ENCODE data around the gene TUBB2B. TPM values are rescaled to one million over a fixed set of nuclear protein-coding genes. Genes with fewer than 3 reads are reported as not detected.

TUBB2B gene
- total RNA-seq, 4 donors from 2014 or later = 9.2 to 19.3 (median 13.2) TPM

GRCh38 chr6:3222506-3223038 is 4.9 kb downstream of the TUBB2B start:
- WGBS = 60% methylated on average over 1 of the region's 4 CpGs
- no peaks in the 10 kb centered on the region for H3K36me3 ChIP-seq
- H3K4me1 ChIP-seq = peaks cover 11% of the 10 kb centered on the region
- H3K27me3 ChIP-seq = peaks cover 15% of the 10 kb centered on the region
- DNase-seq (ENCODE audit: low spot score in 2 of 2) = no peak
- TF ChIP-seq CTCF (IDR thresholded peaks at IDR 0.05) = no peak
- no peak for TF ChIP-seq POLR2A (IDR thresholded peaks at IDR 0.05)
- no peak for TF ChIP-seq POLR2AphosphoS5 (IDR thresholded peaks at IDR 0.05)
- no peak for TF ChIP-seq EP300 (IDR thresholded peaks at IDR 0.05)
- H3K9me3 ChIP-seq = no peaks in the 10 kb centered on the region
- no peak overlapping the region for H3K27ac ChIP-seq
- H3K4me3 ChIP-seq = no peak overlapping the region

DNA sequence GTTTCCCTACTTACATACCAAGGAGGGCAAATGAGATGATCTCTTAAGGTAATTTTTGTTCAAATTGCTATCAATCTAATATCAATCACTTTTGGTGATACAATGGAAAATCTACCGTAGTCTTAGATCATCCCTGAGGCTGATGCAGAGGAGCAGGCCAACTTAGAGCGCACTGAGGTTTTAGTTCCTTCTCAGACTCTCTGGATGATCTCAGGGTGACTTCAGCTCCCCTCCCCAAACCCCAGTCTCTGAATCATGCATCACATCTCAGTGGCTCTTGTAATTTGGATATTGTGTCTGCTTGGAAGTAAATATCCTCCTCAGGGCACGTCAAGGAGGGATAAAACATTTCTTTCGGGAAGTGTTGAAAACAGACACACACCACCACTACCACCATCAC is 5.9 kb downstream of the TUBB2B start:
- Histone ChIP-seq H3K4me1 (peaks cover 1% of the 10 kb centered on the region), H3K4me3 (no peak overlapping the region), H3K27ac (no peak overlapping the region), H3K9me3 (no peaks in the 10 kb centered on the region), H3K36me3 (no peaks in the 10 kb centered on the region), H3K27me3 (peaks cover 5% of the 10 kb centered on the region)
- DNase-seq (ENCODE audit: low spot score in 2 of 2) = no peak
- WGBS = 85% methylated on average over 4 of the region's 4 CpGs
- TF ChIP-seq CTCF (IDR thresholded peaks at IDR 0.05) = no peak

GRCh38 chr6:3220366-3220765 is 7.1 kb downstream of the TUBB2B start:
- Histone ChIP-seq H3K27me3 (no peaks in the 10 kb centered on the region), H3K4me1 (no peaks in the 10 kb centered on the region), H3K9me3 (no peaks in the 10 kb centered on the region), H3K4me3 (no peak overlapping the region), H3K27ac (no peak overlapping the region), H3K36me3 (no peaks in the 10 kb centered on the region)
- DNase-seq (ENCODE audit: low spot score in 2 of 2) = no peak
- TF ChIP-seq POLR2AphosphoS5 (IDR thresholded peaks at IDR 0.05) = no peak
- TF ChIP-seq CTCF (IDR thresholded peaks at IDR 0.05) = no peak
- no peak for TF ChIP-seq POLR2A (IDR thresholded peaks at IDR 0.05)
- no peak for TF ChIP-seq EP300 (IDR thresholded peaks at IDR 0.05)
- WGBS = 80% methylated on average over 2 of the region's 2 CpGs

- H3K36me3 ChIP-seq = no peaks in the 10 kb centered on the region
- no peaks in the 10 kb centered on the region for H3K4me1 ChIP-seq
- no peak overlapping the region for H3K4me3 ChIP-seq
- no peaks in the 10 kb centered on the region for H3K27me3 ChIP-seq
- no peak overlapping the region for H3K27ac ChIP-seq
- no peaks in the 10 kb centered on the region for H3K9me3 ChIP-seq
- WGBS = 94% methylated on average over 10 of the region's 10 CpGs
- DNase-seq (ENCODE audit: low spot score in 2 of 2) = no peak
- TF ChIP-seq POLR2AphosphoS5 (IDR thresholded peaks at IDR 0.05) = no peak
- TF ChIP-seq POLR2A (IDR thresholded peaks at IDR 0.05) = no peak
- no peak for TF ChIP-seq CTCF (IDR thresholded peaks at IDR 0.05)
- TF ChIP-seq EP300 (IDR thresholded peaks at IDR 0.05) = no peak
These were observed 9.2 kb downstream of the TUBB2B start for GRCh38 chr6:3218266-3218665.

DNA sequence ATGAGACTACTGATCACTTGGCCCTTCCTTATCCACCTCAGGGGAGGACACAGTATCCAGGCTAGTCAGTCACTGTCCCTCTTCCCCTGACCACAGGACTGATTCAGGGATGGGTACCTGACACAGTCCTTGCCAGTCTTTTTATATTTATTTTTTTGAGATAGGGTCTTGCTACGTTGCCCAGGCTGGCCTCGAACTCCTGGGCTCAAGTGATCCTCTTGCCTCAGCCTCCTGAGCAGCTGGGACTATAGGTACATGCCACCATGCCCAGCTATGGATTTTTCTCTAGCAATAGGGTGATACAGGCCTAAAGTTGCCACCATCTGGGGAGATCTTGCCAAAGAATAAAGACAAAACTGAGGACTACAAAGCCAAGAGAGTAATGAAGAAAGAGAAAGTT is 10.2 kb downstream of the TUBB2B start:
- H3K4me3 ChIP-seq = no peak overlapping the region
- H3K9me3 ChIP-seq = no peaks in the 10 kb centered on the region
- WGBS = 100% methylated on average over 2 of the region's 2 CpGs
- H3K4me1 ChIP-seq = no peaks in the 10 kb centered on the region
- TF ChIP-seq POLR2AphosphoS5 (IDR thresholded peaks at IDR 0.05) = no peak
- TF ChIP-seq EP300 (IDR thresholded peaks at IDR 0.05) = no peak
- TF ChIP-seq POLR2A (IDR thresholded peaks at IDR 0.05) = no peak
- TF ChIP-seq CTCF (IDR thresholded peaks at IDR 0.05) = no peak
- H3K27ac ChIP-seq = no peak overlapping the region
- no peaks in the 10 kb centered on the region for H3K36me3 ChIP-seq
- H3K27me3 ChIP-seq = no peaks in the 10 kb centered on the region
- no peak for DNase-seq (ENCODE audit: low spot score in 2 of 2)

Measured in suprapubic skin (tissue), 4 donors.